HG02623 (cell line): ENCODE data around the gene TTYH2.

Source experiments
- ATAC-seq: cut with Tn5 transposase; IDR thresholded peaks from one replicate; pipeline ENCODE4 v1.9.1; 2021; ENCODE audit warnings: moderate library complexity; ENCODE audit not compliant: unreplicated experiment

TTYH2 gene

GRCh38 chr17:74231928-74232907 is 18.8 kb downstream of the TTYH2 start:
- no peak for ATAC-seq

GRCh38 chr17:74233937-74234336 is 20.6 kb downstream of the TTYH2 start:
- ATAC-seq: no peak

- ATAC-seq: no peak
Observed at GRCh38 chr17:74234486-74234885, 21.1 kb downstream of the TTYH2 start.

- no peak for ATAC-seq
Observed at GRCh38 chr17:74235040-74235581, 21.7 kb downstream of the TTYH2 start.

- no peak for ATAC-seq
Observed at GRCh38 chr17:74235911-74236371, 22.6 kb downstream of the TTYH2 start.

- no peak for ATAC-seq
Observed at GRCh38 chr17:74237321-74237720, 23.9 kb downstream of the TTYH2 start.

GRCh38 chr17:74239172-74239571 is 25.8 kb downstream of the TTYH2 start:
- ATAC-seq: no peak

- ATAC-seq: no peak
Observed at GRCh38 chr17:74240618-74241205, 27.3 kb downstream of the TTYH2 start.

GRCh38 chr17:74241431-74241830 is 28.1 kb downstream of the TTYH2 start:
- no peak for ATAC-seq

- ATAC-seq: no peak
Observed at GRCh38 chr17:74241847-74242246, 28.5 kb downstream of the TTYH2 start.

GRCh38 chr17:74243013-74243755 is 29.8 kb downstream of the TTYH2 start:
- no peak for ATAC-seq

GRCh38 chr17:74244128-74244527 is 30.8 kb downstream of the TTYH2 start:
- no peak for ATAC-seq

- no peak for ATAC-seq
Observed at GRCh38 chr17:74244548-74244947, 31.2 kb downstream of the TTYH2 start.

- no peak for ATAC-seq
Observed at GRCh38 chr17:74245145-74245831, 31.9 kb downstream of the TTYH2 start.

- ATAC-seq: no peak
Observed at GRCh38 chr17:74245871-74246270, 32.5 kb downstream of the TTYH2 start.

GRCh38 chr17:74249590-74250270 is 36.4 kb downstream of the TTYH2 start:
- ATAC-seq: no peak

- ATAC-seq: no peak
Observed at GRCh38 chr17:74250324-74250995, 37.1 kb downstream of the TTYH2 start.

GRCh38 chr17:74251051-74251450 is 37.7 kb downstream of the TTYH2 start:
- ATAC-seq: no peak

- ATAC-seq: no peak
Observed at GRCh38 chr17:74251569-74251968, 38.2 kb downstream of the TTYH2 start.
